K562 (cell line): Measurements from ENCODE around the gene ELF3. TPM values are rescaled to one million over a fixed set of nuclear protein-coding genes. Genes with fewer than 3 reads are reported as not detected.

Experiments
- ARID2 ChIP-seq: fragments of 450-650 bp; IDR thresholded peaks from 2 replicates; pipeline ENCODE4 v1.6.1; 2017; ENCODE audit warnings: antibody characterized with exemption, mild to moderate bottlenecking
- ATF1 ChIP-seq, 2 experiments: fragments of 450-650 bp in 1 of 2; IDR thresholded peaks; 2 replicates each; pipeline ENCODE4 v1.6.1; 2016; ENCODE audit warnings: missing compliant biosample characterization in 1 of 2, missing genetic modification characterization in 1 of 2
- COPS2 ChIP-seq: fragments of 450-650 bp; conservative IDR thresholded peaks from 2 replicates; pipeline ENCODE4 v1.6.1; 2016; ENCODE audit warnings: mild to moderate bottlenecking, moderate library complexity
- CREM ChIP-seq: IDR thresholded peaks from 2 replicates; pipeline ENCODE4 v1.6.1; 2014; ENCODE audit warnings: antibody characterized with exemption, low read depth
- FOXP1 ChIP-seq: sonication (generic); formaldehyde crosslinking; IDR thresholded peaks from 2 replicates; pipeline ENCODE4 v1.8.0; 2022; ENCODE audit warnings: mild to moderate bottlenecking, missing genetic modification reagents
- GABPB2 ChIP-seq: fragments of 250-450 bp; sonication (Bioruptor Pico); conservative IDR thresholded peaks from 2 replicates; pipeline ENCODE4 v1.5.1; 2021; ENCODE audit warnings: mild to moderate bottlenecking
- KLF16 ChIP-seq: IDR thresholded peaks from 2 replicates; pipeline ENCODE4 v1.6.1; 2016; ENCODE audit warnings: antibody characterized with exemption
- NFRKB ChIP-seq: fragments of 450-650 bp; IDR thresholded peaks from 2 replicates; pipeline ENCODE4 v1.6.1; 2016; ENCODE audit warnings: low read depth
- POLR2G ChIP-seq: fragments of 200-400 bp; formaldehyde crosslinking; IDR thresholded peaks from 2 replicates; pipeline ENCODE4 v1.6.1; 2017; ENCODE audit warnings: low read depth, mild to moderate bottlenecking, antibody characterized with exemption, low read length, moderate library complexity
- PURB ChIP-seq: sonication (generic); formaldehyde crosslinking; IDR thresholded peaks from 2 replicates; pipeline ENCODE4 v1.9.0; 2021; ENCODE audit warnings: low read depth, mild to moderate bottlenecking, missing genetic modification reagents
- SETDB1 ChIP-seq: IDR thresholded peaks from one replicate; pipeline ENCODE4 v1.6.1; 2012; ENCODE audit warnings: low read length, control low read depth, inconsistent platforms
- polyA plus RNA-seq, 8 experiments: library from polyadenylated mRNA; depleted of rRNA in 4 of 8; stranded (reverse) in 5 of 8; unstranded in 3 of 8; fragments of >200 nt; fragmentation: Nextera tagmentation in 2 of 8; fragmentation: Illumina TruSeq in 1 of 8; extraction: Ambion mirVana in 2 of 8; extraction: Trizol in 1 of 8; gene quantifications; 2 replicates each; pipeline versions ENCODE4 v1.2.1 to v1.2.3, GENCODE V29; 2011 to 2014; ENCODE audit warnings: inconsistent platforms in 1 of 8, missing spikeins in 1 of 8
- total RNA-seq, 7 experiments: library from RNA; depleted of rRNA in 6 of 7; stranded (reverse); fragments of >200 nt in 6 of 7; fragmentation: Illumina TruSeq in 2 of 7; extraction: Trizol in 2 of 7; gene quantifications; 2 replicates each; pipeline versions ENCODE4 v1.2.1 to v1.2.3, GENCODE V29; 2011 to 2021; ENCODE audit warnings: low replicate concordance in 1 of 7
- TF ChIP-seq, protein P1 (sequence below), 2 experiments: fragments of 150-350 bp in 1 of 2; IDR thresholded peaks; 2 replicates each; pipeline ENCODE4 v1.6.1; 2012 to 2016; ENCODE audit warnings: low read depth in 2 of 2, low read length in 2 of 2, mild to moderate bottlenecking in 1 of 2, moderate library complexity in 1 of 2
- TF ChIP-seq, protein P2 (sequence below), 2 experiments: fragments of 200-800 bp in 1 of 2; sonication (Bioruptor generic) in 1 of 2; sonication (generic) in 1 of 2; formaldehyde crosslinking in 1 of 2; IDR thresholded peaks in 1 of 2; conservative IDR thresholded peaks in 1 of 2; 2 replicates each; pipeline versions ENCODE4 v1.5.0 to v1.6.1; 2016 to 2020; ENCODE audit warnings: missing compliant biosample characterization in 1 of 2, missing genetic modification characterization in 1 of 2, missing genetic modification reagents in 1 of 2
- TF ChIP-seq, protein P3 (sequence below): fragments of 450-650 bp; IDR thresholded peaks from 2 replicates; pipeline ENCODE4 v1.6.1; 2016
- TF ChIP-seq, protein P4 (sequence below), 2 experiments: IDR thresholded peaks; 2 replicates each; pipeline ENCODE4 v1.6.1; 2012; ENCODE audit warnings: improper control_type of control experiment in 2 of 2, low read depth in 2 of 2, low read length in 2 of 2, borderline replicate concordance in 1 of 2
- TF ChIP-seq, protein P5 (sequence below): fragments of 450-650 bp; formaldehyde crosslinking; IDR thresholded peaks from 2 replicates; pipeline ENCODE4 v1.4.0; 2020; ENCODE audit warnings: mild to moderate bottlenecking, moderate library complexity

The ELF3 gene
- total and polyA plus RNA-seq, 9 of the 15 experiments (the other 6 are each of a cell fraction or from before 2014, with no cell fraction given) = 0.03 to 1.2 (median 0.07) TPM; not detected in 4

DNA sequence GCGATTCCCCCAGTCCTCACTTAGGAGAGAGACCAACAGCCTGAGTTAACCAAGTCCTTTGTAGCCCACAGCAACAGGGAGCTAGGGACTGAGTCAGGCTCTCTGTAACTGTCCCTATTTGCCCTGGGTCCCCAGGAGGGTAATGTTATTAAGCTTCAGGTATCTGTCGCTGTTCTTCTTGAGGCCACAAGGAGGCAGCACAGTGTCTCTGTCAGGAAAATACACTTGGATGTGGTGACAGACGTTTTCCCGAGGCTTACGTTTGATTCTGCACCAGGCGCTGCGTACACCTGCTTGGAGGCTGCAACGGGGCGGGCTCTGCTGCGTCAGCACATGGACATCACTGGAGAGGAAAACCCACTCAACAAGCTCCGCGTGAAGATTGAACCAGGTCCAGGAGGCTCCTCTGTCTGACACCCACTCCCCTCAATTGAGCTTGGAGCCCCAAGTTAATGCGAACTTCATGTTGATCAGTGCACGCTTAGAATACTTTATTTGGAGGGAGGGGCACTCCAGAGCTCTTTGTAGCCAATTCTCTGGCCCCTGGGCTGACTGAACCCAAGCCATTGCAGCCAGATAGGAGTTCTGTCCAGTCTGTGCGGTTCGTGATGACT, 10.7 kb upstream of the ELF3 start (continued):
- TF ChIP-seq, protein P1, sequence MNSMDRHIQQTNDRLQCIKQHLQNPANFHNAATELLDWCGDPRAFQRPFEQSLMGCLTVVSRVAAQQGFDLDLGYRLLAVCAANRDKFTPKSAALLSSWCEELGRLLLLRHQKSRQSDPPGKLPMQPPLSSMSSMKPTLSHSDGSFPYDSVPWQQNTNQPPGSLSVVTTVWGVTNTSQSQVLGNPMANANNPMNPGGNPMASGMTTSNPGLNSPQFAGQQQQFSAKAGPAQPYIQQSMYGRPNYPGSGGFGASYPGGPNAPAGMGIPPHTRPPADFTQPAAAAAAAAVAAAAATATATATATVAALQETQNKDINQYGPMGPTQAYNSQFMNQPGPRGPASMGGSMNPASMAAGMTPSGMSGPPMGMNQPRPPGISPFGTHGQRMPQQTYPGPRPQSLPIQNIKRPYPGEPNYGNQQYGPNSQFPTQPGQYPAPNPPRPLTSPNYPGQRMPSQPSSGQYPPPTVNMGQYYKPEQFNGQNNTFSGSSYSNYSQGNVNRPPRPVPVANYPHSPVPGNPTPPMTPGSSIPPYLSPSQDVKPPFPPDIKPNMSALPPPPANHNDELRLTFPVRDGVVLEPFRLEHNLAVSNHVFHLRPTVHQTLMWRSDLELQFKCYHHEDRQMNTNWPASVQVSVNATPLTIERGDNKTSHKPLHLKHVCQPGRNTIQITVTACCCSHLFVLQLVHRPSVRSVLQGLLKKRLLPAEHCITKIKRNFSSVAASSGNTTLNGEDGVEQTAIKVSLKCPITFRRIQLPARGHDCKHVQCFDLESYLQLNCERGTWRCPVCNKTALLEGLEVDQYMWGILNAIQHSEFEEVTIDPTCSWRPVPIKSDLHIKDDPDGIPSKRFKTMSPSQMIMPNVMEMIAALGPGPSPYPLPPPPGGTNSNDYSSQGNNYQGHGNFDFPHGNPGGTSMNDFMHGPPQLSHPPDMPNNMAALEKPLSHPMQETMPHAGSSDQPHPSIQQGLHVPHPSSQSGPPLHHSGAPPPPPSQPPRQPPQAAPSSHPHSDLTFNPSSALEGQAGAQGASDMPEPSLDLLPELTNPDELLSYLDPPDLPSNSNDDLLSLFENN (IDR thresholded peaks at IDR 0.05; ENCODE audit: low read depth in 2 of 2, low read length in 2 of 2) = peak in 1 of 2 experiments; percentile 10; a peak in 1 of 4 replicates
- TF ChIP-seq GABPB2 (CRISPR knock-in tag) = no peak; the same call in 1 of the 2 replicates
- TF ChIP-seq COPS2 = no peak
- TF ChIP-seq CREM = peak; percentile 60
- no peak for TF ChIP-seq ATF1 (CRISPR knock-in tag; IDR thresholded peaks at IDR 0.05)
- TF ChIP-seq ATF1 (tag; IDR thresholded peaks at IDR 0.05) = 0 out of 2 replicates have a peak, but pooled peaks have one; percentile 13
- TF ChIP-seq, protein P2, sequence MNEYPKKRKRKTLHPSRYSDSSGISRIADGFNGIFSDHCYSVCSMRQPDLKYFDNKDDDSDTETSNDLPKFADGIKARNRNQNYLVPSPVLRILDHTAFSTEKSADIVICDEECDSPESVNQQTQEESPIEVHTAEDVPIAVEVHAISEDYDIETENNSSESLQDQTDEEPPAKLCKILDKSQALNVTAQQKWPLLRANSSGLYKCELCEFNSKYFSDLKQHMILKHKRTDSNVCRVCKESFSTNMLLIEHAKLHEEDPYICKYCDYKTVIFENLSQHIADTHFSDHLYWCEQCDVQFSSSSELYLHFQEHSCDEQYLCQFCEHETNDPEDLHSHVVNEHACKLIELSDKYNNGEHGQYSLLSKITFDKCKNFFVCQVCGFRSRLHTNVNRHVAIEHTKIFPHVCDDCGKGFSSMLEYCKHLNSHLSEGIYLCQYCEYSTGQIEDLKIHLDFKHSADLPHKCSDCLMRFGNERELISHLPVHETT (CRISPR knock-in tag; conservative IDR thresholded peaks at IDR 0.05 in 1 of 2, IDR thresholded peaks at IDR 0.05 in 1 of 2) = no peak
- TF ChIP-seq NFRKB = no peak
- no peak for TF ChIP-seq FOXP1 (CRISPR knock-in tag)
- TF ChIP-seq, protein P3, sequence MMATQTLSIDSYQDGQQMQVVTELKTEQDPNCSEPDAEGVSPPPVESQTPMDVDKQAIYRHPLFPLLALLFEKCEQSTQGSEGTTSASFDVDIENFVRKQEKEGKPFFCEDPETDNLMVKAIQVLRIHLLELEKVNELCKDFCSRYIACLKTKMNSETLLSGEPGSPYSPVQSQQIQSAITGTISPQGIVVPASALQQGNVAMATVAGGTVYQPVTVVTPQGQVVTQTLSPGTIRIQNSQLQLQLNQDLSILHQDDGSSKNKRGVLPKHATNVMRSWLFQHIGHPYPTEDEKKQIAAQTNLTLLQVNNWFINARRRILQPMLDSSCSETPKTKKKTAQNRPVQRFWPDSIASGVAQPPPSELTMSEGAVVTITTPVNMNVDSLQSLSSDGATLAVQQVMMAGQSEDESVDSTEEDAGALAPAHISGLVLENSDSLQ = peak; percentile 57
- TF ChIP-seq, protein P4, sequence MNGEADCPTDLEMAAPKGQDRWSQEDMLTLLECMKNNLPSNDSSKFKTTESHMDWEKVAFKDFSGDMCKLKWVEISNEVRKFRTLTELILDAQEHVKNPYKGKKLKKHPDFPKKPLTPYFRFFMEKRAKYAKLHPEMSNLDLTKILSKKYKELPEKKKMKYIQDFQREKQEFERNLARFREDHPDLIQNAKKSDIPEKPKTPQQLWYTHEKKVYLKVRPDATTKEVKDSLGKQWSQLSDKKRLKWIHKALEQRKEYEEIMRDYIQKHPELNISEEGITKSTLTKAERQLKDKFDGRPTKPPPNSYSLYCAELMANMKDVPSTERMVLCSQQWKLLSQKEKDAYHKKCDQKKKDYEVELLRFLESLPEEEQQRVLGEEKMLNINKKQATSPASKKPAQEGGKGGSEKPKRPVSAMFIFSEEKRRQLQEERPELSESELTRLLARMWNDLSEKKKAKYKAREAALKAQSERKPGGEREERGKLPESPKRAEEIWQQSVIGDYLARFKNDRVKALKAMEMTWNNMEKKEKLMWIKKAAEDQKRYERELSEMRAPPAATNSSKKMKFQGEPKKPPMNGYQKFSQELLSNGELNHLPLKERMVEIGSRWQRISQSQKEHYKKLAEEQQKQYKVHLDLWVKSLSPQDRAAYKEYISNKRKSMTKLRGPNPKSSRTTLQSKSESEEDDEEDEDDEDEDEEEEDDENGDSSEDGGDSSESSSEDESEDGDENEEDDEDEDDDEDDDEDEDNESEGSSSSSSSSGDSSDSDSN (IDR thresholded peaks at IDR 0.05; ENCODE audit: borderline replicate concordance in 1 of 2, low read depth in 2 of 2, low read length in 2 of 2) = no peak
- TF ChIP-seq KLF16 = 0 out of 2 replicates have a peak, but pooled peaks have one; percentile 43
- TF ChIP-seq SETDB1 = no peak
- TF ChIP-seq, protein P5, sequence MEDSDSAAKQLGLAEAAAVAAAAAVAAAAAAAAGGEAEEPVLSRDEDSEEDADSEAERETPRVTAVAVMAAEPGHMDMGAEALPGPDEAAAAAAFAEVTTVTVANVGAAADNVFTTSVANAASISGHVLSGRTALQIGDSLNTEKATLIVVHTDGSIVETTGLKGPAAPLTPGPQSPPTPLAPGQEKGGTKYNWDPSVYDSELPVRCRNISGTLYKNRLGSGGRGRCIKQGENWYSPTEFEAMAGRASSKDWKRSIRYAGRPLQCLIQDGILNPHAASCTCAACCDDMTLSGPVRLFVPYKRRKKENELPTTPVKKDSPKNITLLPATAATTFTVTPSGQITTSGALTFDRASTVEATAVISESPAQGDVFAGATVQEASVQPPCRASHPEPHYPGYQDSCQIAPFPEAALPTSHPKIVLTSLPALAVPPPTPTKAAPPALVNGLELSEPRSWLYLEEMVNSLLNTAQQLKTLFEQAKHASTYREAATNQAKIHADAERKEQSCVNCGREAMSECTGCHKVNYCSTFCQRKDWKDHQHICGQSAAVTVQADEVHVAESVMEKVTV = peak; percentile 71
- TF ChIP-seq POLR2G = 0 out of 2 replicates have a peak, but pooled peaks have one; percentile 26
- TF ChIP-seq PURB (CRISPR knock-in tag) = no peak
- peak; percentile 23; the same call in 1 of the 2 replicates for TF ChIP-seq ARID2
